ENCODE data around the gene NTRK1.

DNA sequence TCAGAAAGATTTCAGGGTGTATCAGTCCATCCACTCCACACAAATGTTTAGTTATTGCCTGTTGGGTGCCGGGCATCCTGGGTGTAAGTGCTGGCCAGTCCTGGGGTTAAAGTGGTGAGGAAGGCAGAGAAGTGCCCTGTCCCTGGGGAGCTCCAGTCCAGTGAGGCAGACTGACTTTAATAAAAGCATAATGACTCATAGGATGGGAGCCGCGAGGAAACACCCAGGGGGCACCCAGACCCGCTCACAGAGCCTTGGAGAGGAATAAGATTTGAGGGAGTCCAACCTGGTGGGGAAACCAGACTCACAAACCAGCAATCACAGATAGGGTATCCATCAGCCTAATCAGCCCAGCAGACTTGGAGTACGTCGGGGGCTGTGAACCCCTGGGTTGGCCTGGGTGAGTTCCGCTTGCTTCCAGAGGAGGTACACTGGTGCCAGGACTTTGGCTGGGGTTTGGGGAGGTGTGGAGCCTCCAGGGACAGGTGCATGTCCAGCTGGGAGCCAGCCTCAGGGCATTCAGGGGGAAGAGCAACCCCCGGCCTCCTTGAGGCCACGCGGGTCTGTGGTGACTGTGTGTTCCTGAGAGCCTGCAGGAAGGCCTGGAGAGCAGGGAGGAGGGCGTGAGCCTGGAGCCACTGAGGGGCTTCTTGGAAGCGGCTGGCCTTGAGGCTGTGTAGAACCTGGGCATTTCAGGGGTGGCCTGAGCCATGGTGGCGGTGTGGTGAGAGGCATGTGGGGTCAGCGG, 36.6 kb downstream of the NTRK1 start:
- TF ChIP-seq, protein P1, sequence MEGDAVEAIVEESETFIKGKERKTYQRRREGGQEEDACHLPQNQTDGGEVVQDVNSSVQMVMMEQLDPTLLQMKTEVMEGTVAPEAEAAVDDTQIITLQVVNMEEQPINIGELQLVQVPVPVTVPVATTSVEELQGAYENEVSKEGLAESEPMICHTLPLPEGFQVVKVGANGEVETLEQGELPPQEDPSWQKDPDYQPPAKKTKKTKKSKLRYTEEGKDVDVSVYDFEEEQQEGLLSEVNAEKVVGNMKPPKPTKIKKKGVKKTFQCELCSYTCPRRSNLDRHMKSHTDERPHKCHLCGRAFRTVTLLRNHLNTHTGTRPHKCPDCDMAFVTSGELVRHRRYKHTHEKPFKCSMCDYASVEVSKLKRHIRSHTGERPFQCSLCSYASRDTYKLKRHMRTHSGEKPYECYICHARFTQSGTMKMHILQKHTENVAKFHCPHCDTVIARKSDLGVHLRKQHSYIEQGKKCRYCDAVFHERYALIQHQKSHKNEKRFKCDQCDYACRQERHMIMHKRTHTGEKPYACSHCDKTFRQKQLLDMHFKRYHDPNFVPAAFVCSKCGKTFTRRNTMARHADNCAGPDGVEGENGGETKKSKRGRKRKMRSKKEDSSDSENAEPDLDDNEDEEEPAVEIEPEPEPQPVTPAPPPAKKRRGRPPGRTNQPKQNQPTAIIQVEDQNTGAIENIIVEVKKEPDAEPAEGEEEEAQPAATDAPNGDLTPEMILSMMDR (IDR thresholded peaks at IDR 0.05), result no peak
- no peak for TF ChIP-seq POLR2A (IDR thresholded peaks at IDR 0.05)

Measured in prostate gland (tissue), 2 donors.